ENCODE results near the gene C18orf32. TPM values are rescaled to one million over a fixed set of nuclear protein-coding genes. Genes with fewer than 3 reads are reported as not detected.
A peak's percentile ranks its signal among the peaks of the same experiment; 100 is the strongest.
"Not testable (repeated sequence)": the region's sequence is repeated elsewhere in the genome, so short reads cannot be mapped to it uniquely, and the experiment has no call there.

Gene C18orf32
- total RNA-seq, 1 donor from 2014 or later: 32.9 TPM

GRCh38 chr18:49460976-49461601, 25.9 kb downstream of the C18orf32 start:
- Mint-ChIP-seq H3K27ac (peak overlapping the region; percentile 87), H3K4me1 (peaks cover 36% of the 10 kb centered on the region), H3K36me3 (ENCODE audit: low read depth) (peaks cover 2% of the 10 kb centered on the region), H3K4me3 (peak overlapping the region; percentile 88), H3K27me3 (no peaks in the 10 kb centered on the region), H3K9me3 (no peaks in the 10 kb centered on the region)
- DNase-seq: no peak
- no peak for ATAC-seq (ENCODE audit: low read depth)
- ChIA-PET POLR2A (interaction anchor here (0.8 to 2.7 kb wide), 6 partner anchors 11 to 30 kb away, joined by 3 to 68 read pairs (median 4); partner anchors contain the start of gene C18orf32), CTCF (no interaction called here)
- no peak for TF ChIP-seq CTCF (IDR thresholded peaks at IDR 0.05)
- intact Hi-C loops (cut with micrococcal nuclease): loop anchor here (1.0 to 10.0 kb wide), 7 partner anchors 26 to 926 kb away; partner anchors contain the start of genes ACAA2, C18orf32, CFAP53 and CTIF

DNA sequence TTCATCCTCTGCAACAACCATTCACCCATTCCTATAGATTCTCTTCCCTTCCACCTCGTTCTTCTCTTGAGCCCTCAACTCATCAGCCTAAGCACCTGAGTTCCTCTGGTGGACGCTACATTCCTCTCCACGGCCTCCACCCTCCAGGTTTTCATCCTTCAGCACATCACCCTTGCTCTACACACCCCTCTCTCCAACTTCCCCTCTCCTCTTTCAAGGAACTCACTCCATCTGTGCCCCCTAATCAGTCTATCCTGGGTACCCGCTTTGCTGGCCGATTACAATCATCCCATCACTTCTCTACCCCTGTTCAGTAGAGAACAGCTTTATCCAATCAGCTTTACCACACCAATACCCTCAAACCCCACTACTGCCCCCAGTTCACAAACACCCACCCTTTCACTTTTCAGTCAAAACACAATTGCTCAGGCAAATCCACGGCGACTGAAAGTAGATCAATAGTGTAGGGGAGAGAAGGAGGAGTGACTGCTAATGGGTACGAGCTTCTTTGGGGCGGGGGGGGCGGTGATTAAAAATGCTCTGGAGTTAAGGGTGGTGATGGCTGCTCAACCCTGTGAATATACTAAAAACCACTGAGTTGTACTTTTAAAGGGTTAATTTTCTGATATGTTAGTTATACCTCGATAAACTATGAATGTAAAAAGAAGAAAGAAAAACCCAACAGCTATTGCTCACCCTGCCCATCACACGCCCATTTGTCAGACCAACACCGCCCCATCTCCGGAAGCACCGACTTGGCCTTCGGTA, 27.4 kb downstream of the C18orf32 start:
- no peaks in the 10 kb centered on the region for H3K27me3 Mint-ChIP-seq
- H3K27ac Mint-ChIP-seq: peak overlapping the region; percentile 77
- no peak for TF ChIP-seq CTCF (IDR thresholded peaks at IDR 0.05)
- H3K4me3 Mint-ChIP-seq: peak overlapping the region; percentile 88
- no peak for DNase-seq
- CTCF ChIA-PET: interaction anchor here (0.6 to 1.0 kb wide), 2 partner anchors 8 to 902 kb away, joined by 3 to 4 read pairs; no protein-coding TSS in a partner anchor
- POLR2A ChIA-PET: interaction anchor here (0.6 to 2.7 kb wide), 6 partner anchors 9 to 784 kb away, joined by 3 to 68 read pairs (median 8); partner anchors contain the start of gene C18orf32
- H3K36me3 Mint-ChIP-seq (ENCODE audit: low read depth): peaks cover 7% of the 10 kb centered on the region
- intact Hi-C loops (cut with micrococcal nuclease): loop anchor here (1.0 to 10.0 kb wide), 7 partner anchors 28 to 925 kb away; partner anchors contain the start of genes ACAA2, C18orf32, CFAP53 and CTIF
- peaks cover 45% of the 10 kb centered on the region for H3K4me1 Mint-ChIP-seq
- H3K9me3 Mint-ChIP-seq: peaks cover 3% of the 10 kb centered on the region
- ATAC-seq (ENCODE audit: low read depth): peak; percentile 23

DNA sequence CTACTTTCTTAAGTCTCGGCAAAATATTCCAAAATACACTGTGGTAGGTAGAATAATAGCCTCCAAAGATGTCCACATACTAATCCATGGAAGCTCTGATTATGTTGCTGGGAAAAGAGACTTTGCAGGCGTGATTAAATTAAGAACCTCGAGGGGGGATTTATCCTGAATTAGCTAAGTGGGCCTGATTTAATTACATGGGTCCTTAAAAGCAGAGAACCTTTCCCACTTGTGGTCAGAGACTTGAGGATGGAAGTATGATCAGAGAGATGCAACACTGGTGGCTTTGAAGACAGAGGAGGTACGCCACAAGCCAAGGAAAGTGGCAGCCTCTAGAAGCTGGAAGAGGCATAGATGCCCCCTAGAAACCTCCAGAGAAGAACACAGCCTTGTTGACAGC, 29.4 kb downstream of the C18orf32 start:
- POLR2A ChIA-PET: no interaction called here
- Mint-ChIP-seq H3K36me3 (ENCODE audit: low read depth) (peaks cover 23% of the 10 kb centered on the region), H3K27ac (no peak overlapping the region), H3K4me3 (no peak overlapping the region), H3K9me3 (peaks cover 3% of the 10 kb centered on the region), H3K4me1 (peaks cover 59% of the 10 kb centered on the region), H3K27me3 (no peaks in the 10 kb centered on the region)
- no peak for TF ChIP-seq CTCF (IDR thresholded peaks at IDR 0.05)
- CTCF ChIA-PET: no interaction called here
- no peak for ATAC-seq (ENCODE audit: low read depth)
- no peak for DNase-seq
- intact Hi-C loops (cut with micrococcal nuclease): no loop called here

DNA sequence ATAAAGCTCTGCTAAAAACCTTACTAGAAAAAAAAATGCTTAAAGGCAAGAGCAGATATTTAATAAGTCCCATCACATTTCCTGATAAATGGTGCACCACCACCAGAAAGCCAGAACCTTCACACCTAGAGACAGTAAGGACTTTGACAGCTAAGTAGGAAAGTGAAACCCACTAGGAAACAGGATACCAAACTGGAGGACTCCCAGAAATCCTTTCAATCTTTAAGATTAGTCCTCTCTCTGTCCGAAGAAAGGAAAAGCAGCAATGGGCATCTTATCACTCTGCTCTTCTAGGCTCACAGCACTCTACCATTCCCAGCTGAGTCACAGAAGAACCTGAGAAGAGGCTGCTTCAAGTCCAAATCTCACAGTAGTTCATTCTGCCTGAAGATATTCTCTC, 30.2 kb downstream of the C18orf32 start:
- H3K4me1 Mint-ChIP-seq: peaks cover 59% of the 10 kb centered on the region
- intact Hi-C loops (cut with micrococcal nuclease): no loop called here
- CTCF ChIA-PET: no interaction called here
- H3K27ac Mint-ChIP-seq: no peak overlapping the region
- peaks cover 7% of the 10 kb centered on the region for H3K9me3 Mint-ChIP-seq
- peaks cover 30% of the 10 kb centered on the region for H3K36me3 Mint-ChIP-seq (ENCODE audit: low read depth)
- no peaks in the 10 kb centered on the region for H3K27me3 Mint-ChIP-seq
- no peak for ATAC-seq (ENCODE audit: low read depth)
- POLR2A ChIA-PET: no interaction called here
- TF ChIP-seq CTCF (IDR thresholded peaks at IDR 0.05): no peak
- H3K4me3 Mint-ChIP-seq: no peak overlapping the region
- no peak for DNase-seq

GRCh38 chr18:49452534-49452933, 34.5 kb downstream of the C18orf32 start:
- H3K9me3 Mint-ChIP-seq: peaks cover 15% of the 10 kb centered on the region
- POLR2A ChIA-PET: interaction anchor here (0.6 kb wide), 1 partner anchor 33 kb away, joined by 3 read pairs; no protein-coding TSS in a partner anchor
- intact Hi-C loops (cut with micrococcal nuclease); H3K27me3 Mint-ChIP-seq; CTCF ChIA-PET; H3K4me3 Mint-ChIP-seq; DNase-seq; H3K27ac Mint-ChIP-seq; ATAC-seq (ENCODE audit: low read depth): not testable (repeated sequence)
- H3K36me3 Mint-ChIP-seq (ENCODE audit: low read depth): peaks cover 56% of the 10 kb centered on the region
- peaks cover 41% of the 10 kb centered on the region for H3K4me1 Mint-ChIP-seq

All from activated B cell treated with CpG ODN at 0.5 μM for 24 hours (primary cell).